Retinal pigment epithelial cell (primary cell): ENCODE measurements around the gene SAG.

Experiments used
- DNase-seq: peaks from one replicate; pipeline ENCODE4 v3.0.0-alpha.2; 2010; ENCODE audit warnings: low read depth
- H3K4me3 ChIP-seq: 2 replicates; pipeline ENCODE4 v1.5.1; 2011; ENCODE audit warnings: mild to moderate bottlenecking, low read length, control low read depth, moderate library complexity
- CTCF ChIP-seq: conservative IDR thresholded peaks from 2 replicates; pipeline ENCODE4 v1.5.1; 2011; ENCODE audit warnings: low read depth, low read length, control low read depth, inconsistent platforms

The SAG gene

DNA sequence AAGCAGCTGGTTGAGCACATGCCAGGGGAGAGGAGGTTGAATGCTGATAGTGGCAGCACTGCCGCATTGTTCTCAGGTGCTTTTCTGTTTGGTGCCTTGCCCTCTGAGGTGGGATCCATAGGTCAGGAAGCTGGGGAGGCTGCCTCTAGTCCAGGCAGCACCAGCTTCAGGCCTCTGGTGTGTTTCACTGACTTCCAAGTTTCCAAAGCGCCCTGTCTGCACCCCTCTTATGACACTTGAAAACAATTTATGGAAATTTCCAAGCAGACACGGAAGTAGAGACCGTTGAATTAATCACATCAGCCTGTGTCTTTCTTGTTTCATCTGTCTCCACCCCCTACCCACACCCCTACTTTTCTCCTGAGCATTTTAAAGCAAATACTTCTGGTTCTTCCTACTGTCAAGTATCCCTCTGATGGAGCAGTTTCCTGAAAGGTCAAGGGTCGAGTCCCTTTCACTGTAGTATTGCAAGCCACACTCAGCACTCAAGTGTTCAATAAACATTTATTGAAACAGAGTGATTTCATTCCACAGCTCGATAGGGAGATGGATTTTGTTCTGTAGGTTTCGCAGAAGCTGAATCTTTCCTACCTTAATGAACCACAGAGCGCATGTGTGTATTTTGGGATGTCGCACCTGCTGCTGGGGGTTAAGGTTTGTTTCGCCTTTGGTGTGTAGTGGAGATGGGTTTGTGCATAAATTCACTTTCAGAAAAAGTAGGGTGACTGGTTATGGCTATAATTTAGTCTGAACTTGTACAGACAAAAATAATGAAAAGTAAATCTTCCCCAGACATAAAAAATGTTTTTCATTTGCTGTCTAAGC, 68.1 kb downstream of the SAG start:
- H3K4me3 ChIP-seq: no peak overlapping the region
- DNase-seq: no peak
- TF ChIP-seq CTCF: no peak

DNA sequence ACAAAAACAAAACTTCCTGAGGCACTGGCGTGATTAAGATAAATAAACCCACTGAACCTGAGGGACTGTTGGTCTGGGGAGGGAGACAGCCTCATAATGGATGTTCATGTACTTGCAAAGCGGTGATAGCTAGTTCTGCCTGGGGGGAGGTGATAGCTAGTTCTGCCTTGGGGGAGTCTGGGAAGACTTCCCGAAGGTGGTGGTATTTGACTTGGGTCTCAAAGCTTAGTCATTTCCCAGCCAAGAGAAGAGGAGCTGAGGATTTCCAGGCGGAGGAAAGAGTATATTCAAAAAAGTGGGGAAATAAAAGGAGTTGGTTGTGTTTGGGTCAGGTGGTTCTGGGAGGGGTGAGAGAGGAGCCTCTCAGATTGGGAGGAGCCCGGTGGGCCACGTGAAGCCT, 71.4 kb downstream of the SAG start:
- no peak for DNase-seq
- H3K4me3 ChIP-seq: no peak overlapping the region
- no peak for TF ChIP-seq CTCF

DNA sequence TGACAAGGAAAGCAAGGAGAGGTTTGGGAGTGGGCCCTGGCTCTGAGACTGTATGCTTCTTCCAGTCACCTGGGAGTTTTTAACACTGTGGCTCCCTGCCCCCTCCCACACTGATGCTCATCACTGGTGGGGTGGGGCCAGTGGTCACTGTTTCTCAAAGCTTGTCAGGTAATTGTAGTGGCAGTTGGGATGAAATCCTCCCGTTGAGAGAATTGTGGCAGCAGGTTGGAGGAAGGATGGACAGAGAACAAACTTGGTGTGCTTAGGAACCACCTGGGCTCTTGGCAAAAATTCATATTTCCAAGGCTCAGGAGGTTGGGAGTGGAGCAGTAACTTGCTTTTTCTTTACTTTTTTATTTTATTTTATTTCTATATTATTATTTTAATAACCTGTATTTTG, 71.8 kb downstream of the SAG start:
- no peak overlapping the region for H3K4me3 ChIP-seq
- DNase-seq: no peak
- no peak for TF ChIP-seq CTCF

DNA sequence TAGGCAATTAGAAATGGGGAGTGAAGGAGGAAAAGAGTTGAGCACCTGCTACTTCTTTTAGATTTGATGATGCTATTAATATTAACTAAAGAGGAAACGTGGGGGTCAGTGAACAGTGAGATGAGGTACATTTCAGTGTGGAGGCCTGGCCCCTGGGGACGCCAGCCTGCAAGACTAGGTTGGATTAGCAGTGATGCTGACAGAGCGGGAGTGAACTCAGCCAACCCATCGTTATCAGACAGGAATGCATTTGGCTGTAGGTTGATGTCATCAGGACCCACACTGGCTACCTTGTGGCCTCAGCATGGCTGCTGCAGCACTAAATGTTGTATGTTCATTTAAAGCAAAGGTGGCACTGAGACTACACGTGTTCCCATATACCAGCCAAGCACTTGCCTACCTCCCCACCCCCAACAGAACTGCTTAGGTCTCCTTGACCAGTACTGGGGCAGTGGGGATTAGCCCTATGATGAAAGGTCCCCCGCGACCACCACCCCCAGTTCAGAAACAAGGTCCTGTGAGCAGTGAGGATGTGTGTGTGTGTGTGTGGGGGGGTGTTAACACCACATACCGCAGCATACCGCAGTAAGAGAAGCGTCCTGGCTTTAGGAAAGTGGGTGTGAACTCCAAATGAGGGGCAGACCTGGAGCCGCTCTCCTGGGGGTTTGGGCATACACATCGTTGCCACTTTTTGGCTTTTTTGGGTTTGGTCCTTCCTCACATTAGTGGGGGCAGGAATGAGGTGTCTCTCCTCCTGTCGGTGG, 72.7 kb downstream of the SAG start:
- TF ChIP-seq CTCF: no peak
- H3K4me3 ChIP-seq: no peak overlapping the region
- DNase-seq: peak; percentile 45

DNA sequence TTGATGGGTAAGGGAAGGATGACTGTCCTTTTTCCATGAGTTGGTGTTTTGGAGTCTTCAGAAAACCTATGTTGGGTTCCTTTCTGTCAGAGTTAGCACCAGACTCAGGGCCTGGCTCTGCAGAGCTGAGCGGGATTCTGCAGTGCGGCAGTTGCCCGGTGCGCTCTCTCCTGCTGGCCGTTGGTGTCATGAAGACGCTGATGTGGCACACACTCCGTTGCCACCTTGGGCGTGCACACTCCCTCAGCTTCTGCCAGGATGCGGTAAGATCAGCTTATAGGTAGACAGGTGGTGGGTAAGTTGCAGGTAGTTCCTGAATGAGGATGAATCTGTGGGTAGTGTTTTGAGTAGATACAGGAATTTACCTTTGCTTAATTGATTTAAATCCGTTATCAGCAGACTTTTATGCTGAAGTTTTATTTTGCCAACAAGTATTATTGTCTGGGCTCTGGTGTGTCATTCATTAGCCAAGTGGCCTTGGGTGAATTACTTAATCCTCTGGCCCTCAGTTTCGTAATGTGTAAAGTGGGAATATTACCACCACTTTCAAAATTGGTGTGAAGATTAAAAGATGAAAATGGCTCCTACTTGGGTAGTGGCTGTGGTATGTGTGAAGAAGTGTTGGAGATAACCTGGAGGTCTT, 73.5 kb downstream of the SAG start:
- no peak for DNase-seq
- no peak overlapping the region for H3K4me3 ChIP-seq
- TF ChIP-seq CTCF: no peak

DNA sequence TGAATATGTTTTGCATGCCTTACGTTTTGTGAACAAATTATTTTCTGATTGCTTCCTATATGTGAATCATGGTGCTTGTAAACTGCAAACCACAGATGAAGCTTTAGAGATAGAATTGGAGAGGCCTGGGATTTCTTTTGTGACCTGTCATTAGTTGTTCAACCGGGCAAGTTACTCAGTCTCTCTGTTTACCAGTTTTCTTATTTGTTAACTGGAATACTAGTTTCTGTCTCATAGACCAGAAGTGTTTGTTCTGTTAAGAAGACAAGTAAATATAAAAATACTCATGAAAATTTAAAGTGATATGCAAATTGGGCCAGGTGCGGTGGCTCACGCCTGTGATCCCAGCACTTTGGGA, 74.0 kb downstream of the SAG start:
- no peak for TF ChIP-seq CTCF
- no peak overlapping the region for H3K4me3 ChIP-seq
- DNase-seq: no peak

DNA sequence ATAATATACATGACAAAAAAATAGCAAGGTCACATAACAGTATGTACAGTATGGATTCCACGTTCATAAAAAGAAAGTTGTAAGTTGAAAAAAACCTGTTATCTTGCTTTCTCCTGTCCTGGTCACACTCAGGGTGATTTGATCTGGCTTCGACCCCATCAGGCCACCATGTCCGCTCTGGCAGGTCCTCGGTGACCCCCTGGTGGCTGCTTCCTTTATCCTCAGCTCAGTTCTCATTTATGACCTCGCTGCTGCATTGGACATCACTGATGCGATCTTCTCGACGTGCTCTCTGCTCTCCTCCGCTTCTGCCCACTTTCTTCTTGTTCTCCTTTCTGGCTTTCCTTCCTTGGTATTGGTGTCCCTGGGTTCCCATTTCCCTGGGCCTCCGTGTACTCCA, 76.4 kb downstream of the SAG start:
- no peak overlapping the region for H3K4me3 ChIP-seq
- no peak for DNase-seq
- TF ChIP-seq CTCF: peak; percentile 16
